ENCODE results near the gene AATF.

GRCh38 chr17:36935671-36936454, 12.9 kb upstream of the AATF start:
- TF ChIP-seq CTCF (IDR thresholded peaks at IDR 0.05) (no peak), POLR2A (IDR thresholded peaks at IDR 0.05) (no peak)

All from Peyer's patch (tissue), 4 donors.